Left ventricle myocardium superior (tissue), 1 donor: ENCODE data around the gene PLCB4. TPM values are rescaled to one million over a fixed set of nuclear protein-coding genes. Genes with fewer than 3 reads are reported as not detected.
A peak's percentile ranks its signal among the peaks of the same experiment; 100 is the strongest.

Experiments
- ATAC-seq: fragments of 200-7000 bp; cut with Tn5 transposase; one replicate; pipeline ENCODE4 v1.9.1; 2020; ENCODE audit warnings: mild to moderate bottlenecking, moderate library complexity
- DNase-seq: peaks from one replicate; pipeline ENCODE4 v3.0.0-alpha.2; 2020
- intact Hi-C: fragments of 100-400 bp; cut with micrococcal nuclease; formaldehyde crosslinking; loops from one replicate; pipeline ENCODE4 v1.11.0; 2022
- total RNA-seq: library from RNA; stranded (reverse); fragmentation: NEBNext Ultra II Directional; extraction: Animal tissue kit (Norgen Biotek cat#: 25700); gene quantifications from one replicate; pipeline ENCODE4 v1.2.1, GENCODE V29; 2021
- donor health status: DM: no; HTN: yes; CAD: no; lungs with severe emphysema.

PLCB4 gene
- total RNA-seq, 1 donor from 2014 or later: 29.1 TPM

- peak; percentile 44 for ATAC-seq
- intact Hi-C loops: no loop called here
- DNase-seq: no peak
Observed at GRCh38 chr20:9156529-9157280, 87.8 kb downstream of the PLCB4 start.

- DNase-seq: no peak
- no peak for ATAC-seq
- intact Hi-C loops: no loop called here
Observed at GRCh38 chr20:9160331-9160730, 91.4 kb downstream of the PLCB4 start.

- intact Hi-C loops: no loop called here
- peak; percentile 84 for ATAC-seq
Observed at GRCh38 chr20:9160757-9161156, 91.9 kb downstream of the PLCB4 start.

GRCh38 chr20:9161311-9161710, 92.4 kb downstream of the PLCB4 start:
- intact Hi-C loops: no loop called here
- no peak for DNase-seq
- ATAC-seq: peak; percentile 47

More at GRCh38 chr20:9160757-9161156, 91.9 kb downstream of the PLCB4 start:
- no peak for DNase-seq

- ATAC-seq: no peak
- intact Hi-C loops: no loop called here
Observed at GRCh38 chr20:9163251-9163650, 94.4 kb downstream of the PLCB4 start.

GRCh38 chr20:9163995-9164394, 95.1 kb downstream of the PLCB4 start:
- DNase-seq (no peak), ATAC-seq (no peak)
- intact Hi-C loops: no loop called here

More at GRCh38 chr20:9163251-9163650, 94.4 kb downstream of the PLCB4 start:
- DNase-seq: no peak

- no peak for DNase-seq
- intact Hi-C loops: no loop called here
- ATAC-seq: no peak
Observed at GRCh38 chr20:9165261-9165660, 96.4 kb downstream of the PLCB4 start.

- no peak for DNase-seq
- peak; percentile 76 for ATAC-seq
- intact Hi-C loops: no loop called here
Observed at GRCh38 chr20:9166153-9166780, 97.4 kb downstream of the PLCB4 start.

GRCh38 chr20:9169409-9169808, 100.5 kb downstream of the PLCB4 start:
- intact Hi-C loops: no loop called here

GRCh38 chr20:9172851-9173250, 104.0 kb downstream of the PLCB4 start:
- ATAC-seq: peak; percentile 62
- intact Hi-C loops: no loop called here
- no peak for DNase-seq

More at GRCh38 chr20:9169409-9169808, 100.5 kb downstream of the PLCB4 start:
- DNase-seq (no peak), ATAC-seq (no peak)

- intact Hi-C loops: no loop called here
- DNase-seq (no peak), ATAC-seq (no peak)
Observed at GRCh38 chr20:9177278-9177677, 108.4 kb downstream of the PLCB4 start.

GRCh38 chr20:9179193-9179802, 110.4 kb downstream of the PLCB4 start:
- intact Hi-C loops: no loop called here
- DNase-seq (no peak), ATAC-seq (no peak)

- ATAC-seq: no peak
- DNase-seq: no peak
- intact Hi-C loops: no loop called here
Observed at GRCh38 chr20:9179867-9180266, 111.0 kb downstream of the PLCB4 start.

- ATAC-seq (no peak), DNase-seq (no peak)
- intact Hi-C loops: no loop called here
Observed at GRCh38 chr20:9180481-9181257, 111.8 kb downstream of the PLCB4 start.

- intact Hi-C loops: no loop called here
- ATAC-seq (no peak), DNase-seq (no peak)
Observed at GRCh38 chr20:9185511-9185910, 116.6 kb downstream of the PLCB4 start.

- ATAC-seq (no peak), DNase-seq (no peak)
- intact Hi-C loops: no loop called here
Observed at GRCh38 chr20:9186396-9186795, 117.5 kb downstream of the PLCB4 start.

GRCh38 chr20:9195031-9195430, 126.1 kb downstream of the PLCB4 start:
- ATAC-seq (no peak), DNase-seq (no peak)
- intact Hi-C loops: no loop called here

- intact Hi-C loops: no loop called here
- DNase-seq (no peak), ATAC-seq (peak; percentile 25)
Observed at GRCh38 chr20:9196110-9196509, 127.2 kb downstream of the PLCB4 start.

- no peak for ATAC-seq
- intact Hi-C loops: no loop called here
- no peak for DNase-seq
Observed at GRCh38 chr20:9198460-9198859, 129.6 kb downstream of the PLCB4 start.

GRCh38 chr20:9200196-9200595, 131.3 kb downstream of the PLCB4 start:
- intact Hi-C loops: no loop called here
- ATAC-seq (peak; percentile 38), DNase-seq (no peak)
